HG03108 (cell line): ENCODE data around the gene TSPO2.

ENCODE experiments used
- ATAC-seq: cut with Tn5 transposase; IDR thresholded peaks from one replicate; pipeline ENCODE4 v1.9.1; 2021; ENCODE audit warnings: moderate library complexity; ENCODE audit not compliant: unreplicated experiment

TSPO2 gene

GRCh38 chr6:41049955-41050354, 7.7 kb downstream of the TSPO2 start:
- no peak for ATAC-seq

DNA sequence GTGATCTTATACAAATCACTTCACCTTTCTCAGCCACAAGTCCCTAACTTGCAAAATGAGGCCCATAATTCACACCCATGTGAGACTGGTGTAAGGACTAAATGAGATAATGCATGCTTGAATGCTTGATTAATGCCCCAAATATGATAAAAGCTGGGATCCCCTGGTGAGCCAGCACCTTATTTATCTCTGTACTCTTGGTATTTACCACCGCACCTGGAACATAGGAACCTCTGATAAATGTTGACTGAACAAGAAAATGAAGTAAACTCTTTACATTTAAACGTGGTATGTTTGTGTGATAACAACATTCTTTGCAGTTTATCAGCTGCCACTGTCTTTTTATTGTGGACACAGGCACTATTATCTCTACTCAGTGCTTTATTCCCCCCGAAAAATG, 8.3 kb downstream of the TSPO2 start:
- no peak for ATAC-seq

DNA sequence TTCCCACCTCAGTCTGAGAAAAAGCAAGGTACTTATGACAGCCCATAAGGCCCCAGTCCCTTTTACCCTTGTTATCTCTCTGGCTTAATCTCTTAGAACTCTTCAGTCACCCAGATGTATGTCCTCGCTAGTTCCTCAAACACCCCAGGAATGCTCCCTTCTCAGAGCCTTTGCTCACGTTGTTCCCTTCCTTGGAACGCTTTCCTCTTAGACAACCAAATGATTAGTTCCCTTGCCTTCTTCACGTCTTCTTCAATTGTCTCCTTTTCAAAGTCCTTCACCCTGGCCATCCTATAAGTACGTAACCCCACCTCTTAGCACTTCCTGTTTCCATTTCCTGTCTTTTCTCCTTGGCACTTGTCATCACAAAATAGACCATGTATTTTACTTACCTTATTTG, 9.6 kb downstream of the TSPO2 start:
- no peak for ATAC-seq

- no peak for ATAC-seq
Observed at GRCh38 chr6:41053041-41053440, 10.8 kb downstream of the TSPO2 start, which contains the start of gene APOBEC2. Gene APOBEC2, plus strand, starts transcription at chr6:41053202. Its CDS starts 146 bp downstream, at chr6:41053348.

DNA sequence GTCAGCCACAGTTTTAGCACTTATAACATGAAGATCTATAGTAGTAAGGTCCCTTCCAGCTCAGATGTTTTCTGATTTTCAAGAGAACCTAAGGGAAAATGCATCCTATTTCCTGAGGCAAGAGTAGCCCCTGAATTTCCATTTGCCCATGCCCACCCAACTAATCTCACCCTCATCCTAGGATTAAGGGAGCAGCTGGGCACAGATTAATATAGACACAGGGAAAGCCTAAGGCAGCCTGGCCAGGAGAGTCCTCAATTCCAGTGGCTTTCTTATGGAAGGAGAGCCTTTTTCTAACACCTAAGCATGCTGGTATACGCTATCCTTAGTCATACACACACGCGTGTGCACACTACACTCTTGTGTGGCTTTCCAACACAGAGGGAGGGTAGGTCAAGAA, 12.2 kb downstream of the TSPO2 start:
- no peak for ATAC-seq

DNA sequence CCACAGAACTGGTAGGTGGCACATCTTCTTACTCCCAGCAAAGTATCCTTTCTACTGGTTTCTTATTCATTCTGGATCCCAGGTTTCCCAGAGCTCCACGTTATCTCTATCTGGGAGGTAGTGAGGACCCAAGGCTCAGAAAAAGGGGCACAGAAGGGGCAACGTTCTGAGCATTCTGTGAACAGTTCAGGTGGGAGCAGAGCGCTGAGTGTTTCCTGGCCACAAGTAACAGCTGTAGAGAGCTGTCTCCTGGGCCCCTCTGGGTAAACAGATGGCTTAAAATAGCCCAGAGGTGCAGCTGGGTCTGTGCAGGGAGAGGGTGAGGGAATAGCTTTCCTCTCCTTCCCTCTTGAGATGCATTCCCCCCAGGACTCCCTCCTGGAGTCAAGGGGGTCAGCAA, 12.9 kb downstream of the TSPO2 start:
- ATAC-seq: no peak

DNA sequence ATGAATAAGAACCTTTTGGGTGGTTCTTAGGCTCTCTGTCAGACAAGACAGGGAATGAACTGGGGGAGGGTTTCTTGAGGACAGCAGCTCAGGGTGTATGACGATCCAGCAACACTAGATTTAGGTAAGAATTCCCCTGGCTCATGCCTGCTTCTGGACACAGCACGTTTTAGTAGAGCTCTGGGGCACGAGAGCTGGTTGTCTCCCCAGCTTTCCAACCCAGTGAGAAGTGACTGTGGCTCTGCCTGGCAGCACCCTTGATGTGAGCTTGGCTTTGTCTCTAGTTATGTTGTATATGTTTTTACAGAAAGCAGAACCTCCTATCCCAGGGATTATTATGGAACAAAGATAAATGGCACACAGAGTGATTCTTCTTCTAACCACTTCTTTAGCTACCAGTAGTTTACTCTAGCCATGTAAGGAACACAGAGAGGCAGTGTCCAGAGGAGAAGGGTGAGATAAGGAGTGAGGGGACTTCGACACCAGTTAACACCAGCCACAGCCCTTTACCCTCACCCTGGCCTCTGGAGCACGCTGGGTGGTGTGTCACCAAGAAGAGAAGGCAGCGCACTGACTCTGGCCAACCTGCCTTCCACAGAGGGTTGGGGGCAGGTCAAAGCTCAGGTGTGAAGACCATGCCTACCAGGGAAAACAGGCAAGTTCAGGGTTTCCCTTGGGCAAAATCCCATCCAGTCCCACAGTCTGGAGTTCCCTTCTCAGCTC, 14.7 kb downstream of the TSPO2 start:
- no peak for ATAC-seq

- ATAC-seq: no peak
Observed at GRCh38 chr6:41058783-41059181, 16.5 kb downstream of the TSPO2 start.

DNA sequence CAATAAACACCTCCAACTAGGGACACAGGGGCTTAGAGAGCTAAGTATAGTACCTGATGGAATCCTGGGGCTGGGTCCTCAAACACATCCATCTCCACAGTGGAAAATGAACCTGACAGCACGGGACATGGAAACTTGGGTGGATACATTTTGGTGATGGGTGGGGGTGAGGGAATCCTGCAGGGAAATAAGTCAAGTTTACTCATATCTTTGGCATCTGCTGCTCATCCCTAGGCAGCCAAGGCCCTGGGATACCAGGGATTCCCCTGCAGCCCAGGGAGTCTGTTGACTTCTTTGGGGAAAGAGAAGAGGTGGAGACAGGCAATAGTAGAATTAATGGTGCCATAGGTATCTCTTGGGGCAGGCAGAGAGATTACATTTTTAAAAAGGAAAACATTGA, 17.3 kb downstream of the TSPO2 start:
- no peak for ATAC-seq

- no peak for ATAC-seq
Observed at GRCh38 chr6:41061196-41061726, 19.0 kb downstream of the TSPO2 start.

GRCh38 chr6:41062056-41062455, 19.8 kb downstream of the TSPO2 start:
- ATAC-seq: no peak

- no peak for ATAC-seq
Observed at GRCh38 chr6:41063884-41064285, 21.6 kb downstream of the TSPO2 start.

- no peak for ATAC-seq
Observed at GRCh38 chr6:41064841-41065240, 22.6 kb downstream of the TSPO2 start.

GRCh38 chr6:41065550-41066026, 23.3 kb downstream of the TSPO2 start:
- no peak for ATAC-seq

DNA sequence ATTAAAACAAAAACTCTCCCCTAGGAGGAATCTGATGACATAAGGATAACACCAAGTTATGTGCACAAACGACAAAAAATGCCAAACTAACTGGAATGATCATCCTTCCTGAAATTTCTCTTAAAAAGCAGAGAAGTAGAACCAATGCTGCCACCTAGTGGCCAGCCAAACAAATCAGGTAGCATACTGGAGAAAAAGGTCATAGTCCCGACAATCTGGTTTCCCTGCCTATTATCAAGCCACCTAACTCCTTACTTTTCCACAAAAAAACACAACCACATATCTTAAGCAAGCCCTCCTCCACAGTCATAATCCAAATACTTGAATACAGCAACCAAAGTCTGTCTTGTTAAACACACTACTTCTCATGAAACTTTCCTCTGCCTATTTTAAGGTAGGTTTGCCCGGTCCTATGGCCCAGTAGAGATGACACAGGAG, 24.6 kb downstream of the TSPO2 start:
- ATAC-seq: no peak

DNA sequence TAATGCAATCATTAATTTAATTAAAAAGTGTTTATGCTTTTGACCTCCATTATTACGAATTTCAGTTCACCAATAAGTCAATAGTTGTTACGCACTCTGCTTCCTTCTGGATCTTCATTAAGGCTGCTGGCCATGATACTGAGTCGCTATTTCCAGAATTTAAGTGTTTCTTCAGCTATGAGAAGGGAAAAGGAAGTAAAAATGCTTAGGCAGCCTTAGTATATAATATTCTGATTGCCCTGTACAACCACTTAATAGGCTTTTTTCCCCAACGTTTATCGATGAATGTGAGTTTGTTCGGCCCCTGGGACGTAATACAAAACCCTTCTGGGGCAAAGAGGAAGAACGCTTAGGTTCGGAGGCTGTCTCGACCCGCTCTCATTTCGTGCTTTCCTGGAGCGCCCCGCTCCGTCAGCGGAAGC, 29.2 kb downstream of the TSPO2 start:
- ATAC-seq: no peak

DNA sequence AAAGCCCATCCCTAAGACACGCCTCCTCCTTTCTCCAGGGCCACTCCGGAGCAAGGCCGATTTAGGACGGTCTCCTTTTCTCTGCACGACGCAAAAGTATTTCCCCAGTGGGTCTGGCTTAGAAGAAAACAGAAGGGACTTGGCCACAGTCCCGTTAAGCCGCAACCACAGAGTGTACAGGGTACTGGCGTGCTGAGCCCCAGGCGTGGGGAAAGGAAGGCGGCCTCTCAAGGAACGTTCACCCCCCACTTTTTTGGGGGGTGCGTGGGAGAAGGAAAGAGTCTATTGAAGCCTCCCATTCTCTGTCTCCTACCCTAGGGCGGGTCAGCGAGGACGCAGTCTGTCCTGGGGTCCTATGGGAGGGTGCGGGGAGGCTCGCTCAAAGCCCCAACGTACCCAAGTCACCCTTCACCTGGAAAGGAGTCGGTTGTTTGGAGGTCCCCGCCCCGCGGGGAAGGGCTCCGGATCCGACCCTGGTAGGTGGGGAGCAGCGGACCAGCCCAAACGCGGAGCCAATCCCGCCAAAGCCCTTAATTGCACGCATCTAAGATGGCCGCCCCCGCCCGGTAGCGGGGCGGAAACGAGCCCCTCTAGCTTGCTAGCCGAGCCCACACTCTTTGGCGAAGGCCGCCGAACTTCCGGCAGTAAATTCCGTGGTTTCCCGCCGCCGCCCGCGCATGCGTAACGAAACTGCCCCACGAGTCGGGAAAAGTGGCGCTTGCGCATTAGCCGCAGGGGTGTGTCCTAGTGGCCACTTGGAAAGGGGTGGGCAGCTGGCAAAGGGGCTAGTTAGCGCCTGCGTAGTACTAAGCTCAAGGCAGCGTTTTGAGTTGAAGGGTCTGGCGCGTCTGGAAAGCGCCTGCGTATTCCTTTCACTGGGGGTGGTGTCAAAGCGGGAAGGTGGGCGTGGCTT, 29.9 kb downstream of the TSPO2 start, which contains the start of gene OARD1:
Gene OARD1 (minus strand): TSS at position 434 of the 913 bp plus-strand sequence. CDS start 722 bp downstream, outside the sequence.
- peak; percentile 56 for ATAC-seq

DNA sequence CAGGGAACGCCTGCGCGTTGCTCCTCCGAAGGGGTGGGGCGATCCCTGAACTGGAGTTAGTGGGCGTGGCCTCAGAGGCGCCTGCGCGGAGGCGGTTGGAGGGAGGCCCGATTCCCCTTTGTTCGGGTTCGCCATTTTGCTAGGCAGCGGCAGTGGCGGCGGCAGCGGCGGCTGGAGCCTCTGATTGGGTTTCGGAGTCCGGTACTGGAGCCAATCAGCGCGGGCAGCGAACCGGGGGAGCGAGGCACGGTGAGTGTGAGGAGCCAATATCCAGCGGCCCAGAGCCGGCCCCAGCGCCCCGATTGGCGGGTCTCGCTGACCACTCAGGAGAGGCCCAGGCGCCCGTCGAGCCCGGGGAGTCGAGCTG, 30.6 kb downstream of the TSPO2 start, which contains the start of gene NFYA:
Gene NFYA (plus strand): TSS at position 139 of the 367 bp plus-strand sequence. CDS start 6,116 bp downstream, outside the sequence.
- ATAC-seq: peak; percentile 62

- ATAC-seq: peak; percentile 24
Observed at GRCh38 chr6:41073203-41073967, 31.1 kb downstream of the TSPO2 start.

DNA sequence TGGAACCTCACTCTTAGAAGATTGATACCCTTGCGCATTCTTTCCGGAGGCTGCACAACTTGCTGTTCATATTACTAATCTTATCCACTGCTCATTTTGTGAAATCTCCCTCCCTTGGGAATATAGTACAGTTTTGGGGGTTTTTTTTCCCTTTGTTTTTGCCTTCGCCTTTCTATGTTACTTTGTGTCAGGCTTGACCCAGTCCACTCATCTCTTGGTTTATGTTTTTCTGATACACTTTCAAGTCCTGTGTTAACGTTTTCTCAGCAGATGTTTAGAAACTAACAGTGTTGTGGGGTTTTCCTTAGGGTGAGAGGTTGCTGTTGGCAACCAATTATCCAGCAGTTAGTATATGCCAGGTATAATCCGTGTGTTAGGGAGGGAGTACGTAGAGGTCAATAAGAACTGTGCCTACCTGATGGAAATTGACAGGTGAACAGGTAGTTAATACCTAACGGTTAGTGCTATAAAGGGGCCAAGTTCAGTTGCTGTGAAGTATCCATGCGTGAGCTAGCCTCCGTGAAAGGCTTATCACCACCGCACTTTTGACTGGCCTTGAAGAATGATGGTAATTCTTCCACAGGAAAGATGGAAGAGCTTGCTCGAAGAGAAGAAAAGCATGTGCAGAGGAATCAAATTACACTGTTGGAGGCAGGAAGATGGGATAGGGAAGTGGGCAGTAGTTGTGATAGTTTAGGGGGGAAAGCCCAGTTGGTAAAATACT, 31.9 kb downstream of the TSPO2 start:
- ATAC-seq: no peak
